MM.1S (cell line): ENCODE data around the gene ACBD4.

ENCODE experiments used
- DNase-seq: peaks from one replicate; pipeline ENCODE4 v3.0.0-alpha.2; 2015
- H2AFZ ChIP-seq: fragments of 300-600 bp; sonication (generic); 2 replicates; pipeline ENCODE4 v1.6.0; 2016; ENCODE audit warnings: antibody characterized with exemption, low read length
- H3F3A ChIP-seq: fragments of 300-600 bp; sonication (generic); 2 replicates; pipeline ENCODE4 v1.6.1; 2016; ENCODE audit warnings: mild to moderate bottlenecking, antibody characterized with exemption, low read length, moderate library complexity, mixed read lengths; ENCODE audit not compliant: insufficient read depth
- H3K27ac ChIP-seq: fragments of 300-600 bp; sonication (generic); 2 replicates; pipeline ENCODE4 v1.5.1; 2016; ENCODE audit warnings: mild to moderate bottlenecking, low read length
- H3K27me3 ChIP-seq: fragments of 300-600 bp; sonication (generic); replicated peaks from 2 replicates; pipeline ENCODE4 v1.6.0; 2016; ENCODE audit warnings: low read length; ENCODE audit not compliant: insufficient read depth
- H3K36me3 ChIP-seq: fragments of 300-600 bp; sonication (generic); replicated peaks from 2 replicates; pipeline ENCODE4 v1.6.1; 2016; ENCODE audit warnings: mild to moderate bottlenecking, low read length, mixed read lengths; ENCODE audit not compliant: insufficient read depth
- H3K4me1 ChIP-seq: fragments of 300-600 bp; sonication (generic); 2 replicates; pipeline ENCODE4 v1.6.1; 2016; ENCODE audit warnings: low read length, mixed read lengths
- H3K4me2 ChIP-seq: fragments of 300-600 bp; sonication (generic); 2 replicates; pipeline ENCODE4 v1.6.0; 2016; ENCODE audit warnings: low read depth, low read length
- H3K4me3 ChIP-seq: fragments of 300-600 bp; sonication (generic); 2 replicates; pipeline ENCODE4 v1.5.1; 2016; ENCODE audit warnings: low read length, mixed read lengths
- H3K79me2 ChIP-seq: fragments of 300-600 bp; sonication (generic); 2 replicates; pipeline ENCODE4 v1.6.1; 2016; ENCODE audit warnings: mixed run types, low read length, mixed read lengths
- H3K9ac ChIP-seq: fragments of 300-600 bp; sonication (generic); 2 replicates; pipeline ENCODE4 v1.6.1; 2016; ENCODE audit warnings: low read length, mixed read lengths
- H3K9me2 ChIP-seq: fragments of 300-600 bp; sonication (generic); replicated peaks from 2 replicates; pipeline ENCODE4 v1.6.1; 2016; ENCODE audit warnings: mild to moderate bottlenecking, low read length, mixed read lengths; ENCODE audit not compliant: insufficient read depth
- H3K9me3 ChIP-seq: fragments of 300-600 bp; sonication (generic); replicated peaks from 2 replicates; pipeline ENCODE4 v1.6.1; 2016; ENCODE audit warnings: mild to moderate bottlenecking, low read length, mixed read lengths; ENCODE audit not compliant: insufficient read depth
- H4K20me1 ChIP-seq: fragments of 300-600 bp; sonication (generic); 2 replicates; pipeline ENCODE4 v1.6.1; 2016; ENCODE audit warnings: mild to moderate bottlenecking, low read length, moderate library complexity, mixed read lengths; ENCODE audit not compliant: insufficient read depth
- CTCF ChIP-seq: fragments of 300-600 bp; sonication (generic); IDR thresholded peaks from 2 replicates; pipeline ENCODE4 v1.5.1; 2016; ENCODE audit warnings: antibody characterized with exemption, low read length, mixed read lengths
- EZH2 ChIP-seq: fragments of 300-600 bp; sonication (generic); optimal IDR thresholded peaks from 2 replicates; pipeline ENCODE3; 2017; ENCODE audit warnings: low read depth, mild to moderate bottlenecking, antibody characterized with exemption, low read length, mixed read lengths
- EZH2phosphoT487 ChIP-seq: fragments of 300-600 bp; sonication (generic); IDR thresholded peaks from 2 replicates; pipeline ENCODE4 v1.6.1; 2018; ENCODE audit warnings: antibody characterized with exemption, low read length

Gene ACBD4

GRCh38 chr17:45106096-45106495 lies 29.4 kb upstream of the ACBD4 start:
- H3K4me3 ChIP-seq = no peak overlapping the region
- no peaks in the 10 kb centered on the region for H3K4me1 ChIP-seq
- no peaks in the 10 kb centered on the region for H3K79me2 ChIP-seq
- H3K9me3 ChIP-seq = no peaks in the 10 kb centered on the region
- no peak overlapping the region for H3K27ac ChIP-seq
- H3K4me2 ChIP-seq = no peak overlapping the region
- H3K9ac ChIP-seq = no peak overlapping the region
- no peaks in the 10 kb centered on the region for H3F3A ChIP-seq
- H4K20me1 ChIP-seq = no peaks in the 10 kb centered on the region
- DNase-seq = no peak
- no peak overlapping the region for H2AFZ ChIP-seq
- TF ChIP-seq EZH2 (no peak), CTCF (no peak), EZH2phosphoT487 (no peak)
- H3K9me2 ChIP-seq = no peaks in the 10 kb centered on the region
- peaks cover 8% of the 10 kb centered on the region; the same call in 1 of the 2 replicates for H3K36me3 ChIP-seq
- no peaks in the 10 kb centered on the region for H3K27me3 ChIP-seq

- Histone ChIP-seq H3K27me3 (no peaks in the 10 kb centered on the region), H4K20me1 (no peaks in the 10 kb centered on the region), H2AFZ (no peak overlapping the region), H3K9me3 (no peaks in the 10 kb centered on the region), H3K27ac (no peak overlapping the region), H3F3A (no peaks in the 10 kb centered on the region), H3K4me3 (no peak overlapping the region), H3K4me1 (no peaks in the 10 kb centered on the region), H3K36me3 (peaks cover 8% of the 10 kb centered on the region; the same call in 1 of the 2 replicates), H3K9ac (no peak overlapping the region), H3K9me2 (no peaks in the 10 kb centered on the region), H3K79me2 (no peaks in the 10 kb centered on the region), H3K4me2 (no peak overlapping the region)
- TF ChIP-seq EZH2 (no peak), EZH2phosphoT487 (no peak), CTCF (no peak)
- DNase-seq = no peak
These were observed 28.9 kb upstream of the ACBD4 start for GRCh38 chr17:45106582-45106981.

- H3F3A ChIP-seq = no peaks in the 10 kb centered on the region
- no peak overlapping the region for H3K4me2 ChIP-seq
- H3K27ac ChIP-seq = no peak overlapping the region
- no peak for TF ChIP-seq EZH2
- TF ChIP-seq EZH2phosphoT487 = no peak
- no peak for TF ChIP-seq CTCF
- H3K4me3 ChIP-seq = no peak overlapping the region
- H3K4me1 ChIP-seq = no peaks in the 10 kb centered on the region
- no peaks in the 10 kb centered on the region for H3K79me2 ChIP-seq
- no peak overlapping the region for H2AFZ ChIP-seq
- no peak overlapping the region for H3K9ac ChIP-seq
- no peaks in the 10 kb centered on the region for H3K9me3 ChIP-seq
- no peak for DNase-seq
- H4K20me1 ChIP-seq = no peaks in the 10 kb centered on the region
- H3K36me3 ChIP-seq = peaks cover 8% of the 10 kb centered on the region; the same call in 1 of the 2 replicates
- no peaks in the 10 kb centered on the region for H3K9me2 ChIP-seq
- no peaks in the 10 kb centered on the region for H3K27me3 ChIP-seq
These were observed 28.0 kb upstream of the ACBD4 start for GRCh38 chr17:45107293-45108010.
